Measurements from ENCODE around the gene FARP2. TPM values are rescaled to one million over a fixed set of nuclear protein-coding genes. Genes with fewer than 3 reads are reported as not detected.
A peak's percentile ranks its signal among the peaks of the same experiment; 100 is the strongest.
"Not testable (repeated sequence)": the region's sequence is repeated elsewhere in the genome, so short reads cannot be mapped to it uniquely, and the experiment has no call there.

The FARP2 gene
- total RNA-seq, 4 donors from 2014 or later, result 27.6 to 44.0 (median 35.9) TPM

- Histone ChIP-seq H3K4me1 (peaks cover 3 to 45% (median 20%) of the 10 kb centered on the region in 3 donors), H3K27me3 (no peaks in the 10 kb centered on the region), H3K36me3 (peaks cover 0 to 5% of the 10 kb centered on the region in 2 donors), H3K27ac (no peak overlapping the region), H3K9me3 (no peaks in the 10 kb centered on the region), H3K4me3 (no peak overlapping the region)
- whole genome bisulfite sequencing, 2 donors (ENCODE audit: low coverage in 1 of 2), result 39 to 48% methylated on average over 3 to 4 of the region's 4 CpGs
- no peak for ATAC-seq
- no peak for TF ChIP-seq POLR2AphosphoS5 (IDR thresholded peaks at IDR 0.05)
- TF ChIP-seq POLR2A (IDR thresholded peaks at IDR 0.05), result no peak
Observed at GRCh38 chr2:241381872-241382271, 25.8 kb downstream of the FARP2 start.

- ATAC-seq, H3K27ac ChIP-seq, H3K4me3 ChIP-seq, H3K9me3 ChIP-seq, H3K27me3 ChIP-seq: not testable (repeated sequence)
- Histone ChIP-seq H3K4me1 (peaks cover 0 to 21% (median 3%) of the 10 kb centered on the region in 3 donors), H3K36me3 (peaks cover 0 to 22% of the 10 kb centered on the region in 2 donors)
- 93 to 94% methylated on average over 7 of the region's 7 CpGs for WGBS, 2 donors (ENCODE audit: low coverage in 1 of 2)
Observed at GRCh38 chr2:241385450-241385849, 29.4 kb downstream of the FARP2 start.

- Histone ChIP-seq H3K27me3 (no peaks in the 10 kb centered on the region), H3K36me3 (peaks cover 0 to 22% of the 10 kb centered on the region in 2 donors), H3K27ac (no peak overlapping the region), H3K4me3 (no peak overlapping the region), H3K9me3 (no peaks in the 10 kb centered on the region), H3K4me1 (peaks cover 0 to 18% (median 3%) of the 10 kb centered on the region in 3 donors)
- 79 to 92% methylated on average over 6 of the region's 6 CpGs for WGBS, 2 donors (ENCODE audit: low coverage in 1 of 2)
- TF ChIP-seq CTCF (IDR thresholded peaks at IDR 0.05) (no peak), POLR2AphosphoS5 (IDR thresholded peaks at IDR 0.05) (no peak), EP300 (IDR thresholded peaks at IDR 0.05) (no peak), POLR2A (IDR thresholded peaks at IDR 0.05) (no peak)
- ATAC-seq, result no peak
Observed at GRCh38 chr2:241386519-241386918, 30.4 kb downstream of the FARP2 start.

- no peaks in the 10 kb centered on the region for H3K27me3 ChIP-seq
- ATAC-seq, result no peak
- H3K9me3 ChIP-seq, result no peaks in the 10 kb centered on the region
- H3K27ac ChIP-seq, result no peak overlapping the region
- no peak overlapping the region for H3K4me3 ChIP-seq
- TF ChIP-seq EP300 (IDR thresholded peaks at IDR 0.05) (no peak), CTCF (IDR thresholded peaks at IDR 0.05) (no peak), POLR2AphosphoS5 (IDR thresholded peaks at IDR 0.05) (no peak), POLR2A (IDR thresholded peaks at IDR 0.05) (no peak)
- peaks cover 0 to under 1% (median 0%) of the 10 kb centered on the region in 3 donors for H3K4me1 ChIP-seq
- WGBS, 2 donors (ENCODE audit: low coverage in 1 of 2), result 83% methylated on average over 2 of the region's 2 CpGs; no CpG with 5 or more reads in 1 of the 2 donors
- peaks cover 0 to 18% of the 10 kb centered on the region in 2 donors for H3K36me3 ChIP-seq
Observed at GRCh38 chr2:241389697-241390096, 33.6 kb downstream of the FARP2 start.

GRCh38 chr2:241390301-241391206 lies 34.5 kb downstream of the FARP2 start:
- H3K9me3 ChIP-seq, result no peaks in the 10 kb centered on the region
- H3K4me3 ChIP-seq, result no peak overlapping the region
- H3K4me1 ChIP-seq, result no peaks in the 10 kb centered on the region
- peaks cover 0 to 27% of the 10 kb centered on the region in 2 donors for H3K36me3 ChIP-seq
- H3K27me3 ChIP-seq, result no peaks in the 10 kb centered on the region
- TF ChIP-seq EP300 (IDR thresholded peaks at IDR 0.05), result no peak
- TF ChIP-seq POLR2AphosphoS5 (IDR thresholded peaks at IDR 0.05), result no peak
- TF ChIP-seq POLR2A (IDR thresholded peaks at IDR 0.05), result no peak
- 90 to 92% methylated on average over 5 to 9 of the region's 9 CpGs for WGBS, 2 donors (ENCODE audit: low coverage in 1 of 2)
- no peak for ATAC-seq
- no peak overlapping the region for H3K27ac ChIP-seq

- Histone ChIP-seq H3K27me3 (no peaks in the 10 kb centered on the region), H3K4me1 (no peaks in the 10 kb centered on the region), H3K36me3 (peaks cover 0 to 27% of the 10 kb centered on the region in 2 donors), H3K4me3 (no peak overlapping the region), H3K9me3 (no peaks in the 10 kb centered on the region), H3K27ac (no peak overlapping the region)
- 73 to 76% methylated on average over 4 of the region's 6 CpGs for WGBS, 2 donors (ENCODE audit: low coverage in 1 of 2)
- no peak for TF ChIP-seq POLR2AphosphoS5 (IDR thresholded peaks at IDR 0.05)
- peak in 2 of 4 experiments; percentile 13 to 39 for TF ChIP-seq CTCF (IDR thresholded peaks at IDR 0.05)
- ATAC-seq, result no peak
Observed at GRCh38 chr2:241391892-241392665, 36.0 kb downstream of the FARP2 start.

GRCh38 chr2:241392753-241393152 lies 36.7 kb downstream of the FARP2 start:
- not testable (repeated sequence) for H3K27ac ChIP-seq, ATAC-seq, H3K27me3 ChIP-seq, H3K4me1 ChIP-seq, H3K9me3 ChIP-seq, H3K4me3 ChIP-seq
- H3K36me3 ChIP-seq, result peaks cover 0 to 27% of the 10 kb centered on the region in 2 donors
- WGBS, 2 donors (ENCODE audit: low coverage in 1 of 2), result 100% methylated on average over 3 to 4 of the region's 4 CpGs
